ENCODE measurements around the gene TM7SF2. TPM values are rescaled to one million over a fixed set of nuclear protein-coding genes. Genes with fewer than 3 reads are reported as not detected.
A peak's percentile ranks its signal among the peaks of the same experiment; 100 is the strongest.

TM7SF2 gene
- total RNA-seq, 2 donors from 2014 or later: 97.9 to 108 TPM

GRCh38 chr11:65072631-65072966 lies 39.1 kb upstream of the TM7SF2 start:
- Mint-ChIP-seq H3K36me3 (ENCODE audit: low read depth) (peaks cover 18% of the 10 kb centered on the region), H3K27me3 (ENCODE audit: insufficient read depth) (no peaks in the 10 kb centered on the region), H3K4me3 (no peak overlapping the region), H3K27ac (no peak overlapping the region), H3K4me1 (no peaks in the 10 kb centered on the region), H3K9me3 (no peaks in the 10 kb centered on the region)
- Histone ChIP-seq H3K9me3 (ENCODE audit: control insufficient read depth, low read length) (no peaks in the 10 kb centered on the region), H3K4me1 (ENCODE audit: control insufficient read depth, insufficient read depth, low read length) (no peaks in the 10 kb centered on the region), H3K9ac (ENCODE audit: extremely low read depth, low read length, poor library complexity, severe bottlenecking) (no peak overlapping the region), H3K36me3 (ENCODE audit: control insufficient read depth, insufficient read depth, low read length) (peaks cover 10% of the 10 kb centered on the region), H3K27me3 (ENCODE audit: control insufficient read depth, insufficient read depth, low read length, poor library complexity, severe bottlenecking) (no peaks in the 10 kb centered on the region), H3K4me3 (ENCODE audit: low read length) (no peak overlapping the region), H3K27ac (ENCODE audit: low read depth, low read length) (no peak overlapping the region)
- no peak for TF ChIP-seq CTCF (conservative IDR thresholded peaks at IDR 0.05)
- WGBS, 2 experiments (ENCODE audit: insufficient coverage in 1 of 2, insufficient read length in 1 of 2): 71 to 80% methylated on average over 1 of the region's 1 CpG
- no peak for DNase-seq

- H3K36me3 ChIP-seq (ENCODE audit: control insufficient read depth, insufficient read depth, low read length): peaks cover 47% of the 10 kb centered on the region
- Mint-ChIP-seq H3K4me3 (no peak overlapping the region), H3K36me3 (ENCODE audit: low read depth) (peaks cover 48% of the 10 kb centered on the region), H3K27ac (peak overlapping the region; percentile 44), H3K9me3 (no peaks in the 10 kb centered on the region), H3K4me1 (peaks cover 1% of the 10 kb centered on the region), H3K27me3 (ENCODE audit: insufficient read depth) (no peaks in the 10 kb centered on the region)
- H3K4me3 ChIP-seq (ENCODE audit: low read length): no peak overlapping the region
- no peaks in the 10 kb centered on the region for H3K9me3 ChIP-seq (ENCODE audit: control insufficient read depth, low read length)
- H3K27ac ChIP-seq (ENCODE audit: low read depth, low read length): no peak overlapping the region
- no peak for DNase-seq
- H3K9ac ChIP-seq (ENCODE audit: extremely low read depth, low read length, poor library complexity, severe bottlenecking): no peak overlapping the region
- H3K27me3 ChIP-seq (ENCODE audit: control insufficient read depth, insufficient read depth, low read length, poor library complexity, severe bottlenecking): no peaks in the 10 kb centered on the region
- TF ChIP-seq CTCF (conservative IDR thresholded peaks at IDR 0.05): no peak
- WGBS, 2 experiments (ENCODE audit: insufficient coverage in 1 of 2, insufficient read length in 1 of 2): 94 to 96% methylated on average over 2 to 4 of the region's 4 CpGs
- H3K4me1 ChIP-seq (ENCODE audit: control insufficient read depth, insufficient read depth, low read length): no peaks in the 10 kb centered on the region
Observed at GRCh38 chr11:65077451-65077850, 34.2 kb upstream of the TM7SF2 start.

GRCh38 chr11:65078151-65078550 lies 33.5 kb upstream of the TM7SF2 start:
- Histone ChIP-seq H3K4me1 (ENCODE audit: control insufficient read depth, insufficient read depth, low read length) (no peaks in the 10 kb centered on the region), H3K9ac (ENCODE audit: extremely low read depth, low read length, poor library complexity, severe bottlenecking) (no peak overlapping the region), H3K27ac (ENCODE audit: low read depth, low read length) (no peak overlapping the region), H3K36me3 (ENCODE audit: control insufficient read depth, insufficient read depth, low read length) (peaks cover 47% of the 10 kb centered on the region), H3K9me3 (ENCODE audit: control insufficient read depth, low read length) (no peaks in the 10 kb centered on the region), H3K4me3 (ENCODE audit: low read length) (no peak overlapping the region), H3K27me3 (ENCODE audit: control insufficient read depth, insufficient read depth, low read length, poor library complexity, severe bottlenecking) (no peaks in the 10 kb centered on the region)
- peak; percentile 87 for DNase-seq
- Mint-ChIP-seq H3K27ac (peak overlapping the region; percentile 50), H3K4me1 (peaks cover 7% of the 10 kb centered on the region), H3K4me3 (no peak overlapping the region), H3K9me3 (no peaks in the 10 kb centered on the region), H3K27me3 (ENCODE audit: insufficient read depth) (no peaks in the 10 kb centered on the region), H3K36me3 (ENCODE audit: low read depth) (peaks cover 48% of the 10 kb centered on the region)
- peak; percentile 77 for TF ChIP-seq CTCF (conservative IDR thresholded peaks at IDR 0.05)
- 87 to 100% methylated on average over 2 to 3 of the region's 3 CpGs for WGBS, 2 experiments (ENCODE audit: insufficient coverage in 1 of 2, insufficient read length in 1 of 2)
